ENCODE results near the gene CFD. TPM values are rescaled to one million over a fixed set of nuclear protein-coding genes. Genes with fewer than 3 reads are reported as not detected.

Gene CFD
- total and polyA plus RNA-seq, 4 donors, result 4.5 to 20.2 (median 13.6) TPM

- 94% methylated on average over 87 of the region's 87 CpGs for WGBS
- TF ChIP-seq EGR1 (IDR thresholded peaks at IDR 0.05; ENCODE audit: low read depth in 2 of 2) (no peak), GABPA (IDR thresholded peaks at IDR 0.05 in 1 of 2, conservative IDR thresholded peaks at IDR 0.05 in 1 of 2) (no peak), JUND (IDR thresholded peaks at IDR 0.05) (no peak), MAX (IDR thresholded peaks at IDR 0.05) (no peak), HNF4A (conservative IDR thresholded peaks at IDR 0.05) (no peak), RAD21 (IDR thresholded peaks at IDR 0.05) (no peak), FOXA2 (IDR thresholded peaks at IDR 0.05) (no peak), RXRA (IDR thresholded peaks at IDR 0.05) (no peak), HNF4G (IDR thresholded peaks at IDR 0.05) (no peak), NR2F2 (IDR thresholded peaks at IDR 0.05) (no peak), SP1 (IDR thresholded peaks at IDR 0.05) (no peak), YY1 (IDR thresholded peaks at IDR 0.05) (no peak), TAF1 (conservative IDR thresholded peaks at IDR 0.05) (no peak), ZBTB33 (IDR thresholded peaks at IDR 0.05) (no peak)
- H3K9ac ChIP-seq (ENCODE audit: low read depth in 1 of 2, low read length in 2 of 2), result no peak overlapping the region
- no peak overlapping the region for H3K27ac ChIP-seq (ENCODE audit: low read depth in 1 of 2, low read length in 2 of 2)
- no peaks in the 10 kb centered on the region for H3K27me3 ChIP-seq (ENCODE audit: control insufficient read depth in 4 of 4, insufficient read depth in 4 of 4, low read length in 3 of 4)
- no peak overlapping the region for H3K4me3 ChIP-seq (ENCODE audit: low read depth in 1 of 3, low read length in 3 of 3)
- peaks cover 17 to 31% (median 26%) of the 10 kb centered on the region in 4 donors for H3K36me3 ChIP-seq (ENCODE audit: control insufficient read depth in 4 of 4, insufficient read depth in 3 of 4, low read depth in 1 of 4, low read length in 3 of 4)
- H3K9me3 ChIP-seq (ENCODE audit: control insufficient read depth in 4 of 4, low read length in 3 of 4), result no peaks in the 10 kb centered on the region
- H3K4me1 ChIP-seq (ENCODE audit: control insufficient read depth in 4 of 4, insufficient read depth in 4 of 4, low read length in 3 of 4), result no peaks in the 10 kb centered on the region
- no peak for DNase-seq (ENCODE audit: low spot score)
Observed at GRCh38 chr19:813219-814151, 46.0 kb upstream of the CFD start.

GRCh38 chr19:814152-815078 is 45.0 kb upstream of the CFD start:
- H3K36me3 ChIP-seq (ENCODE audit: control insufficient read depth in 4 of 4, insufficient read depth in 3 of 4, low read depth in 1 of 4, low read length in 3 of 4), result peaks cover 12 to 28% (median 20%) of the 10 kb centered on the region in 4 donors

More at GRCh38 chr19:814152-815078, 45.0 kb upstream of the CFD start:
- H3K9me3 ChIP-seq (ENCODE audit: control insufficient read depth in 4 of 4, low read length in 3 of 4), result no peaks in the 10 kb centered on the region
- DNase-seq (ENCODE audit: low spot score), result no peak
- no peaks in the 10 kb centered on the region for H3K4me1 ChIP-seq (ENCODE audit: control insufficient read depth in 4 of 4, insufficient read depth in 4 of 4, low read length in 3 of 4)
- H3K9ac ChIP-seq (ENCODE audit: low read depth in 1 of 2, low read length in 2 of 2), result no peak overlapping the region
- WGBS, result 90% methylated on average over 49 of the region's 49 CpGs
- H3K27me3 ChIP-seq (ENCODE audit: control insufficient read depth in 4 of 4, insufficient read depth in 4 of 4, low read length in 3 of 4), result no peaks in the 10 kb centered on the region
- TF ChIP-seq ATF3 (IDR thresholded peaks at IDR 0.05), result no peak
- no peak for TF ChIP-seq HNF4G (IDR thresholded peaks at IDR 0.05)
- no peak for TF ChIP-seq FOXA1 (IDR thresholded peaks at IDR 0.05)
- no peak for TF ChIP-seq CTCF (IDR thresholded peaks at IDR 0.05; ENCODE audit: low read depth, low read length, missing input control)
- TF ChIP-seq NR2F2 (IDR thresholded peaks at IDR 0.05), result no peak
- no peak for TF ChIP-seq REST (IDR thresholded peaks at IDR 0.05)
- TF ChIP-seq EGR1 (IDR thresholded peaks at IDR 0.05; ENCODE audit: low read depth in 2 of 2), result no peak
- TF ChIP-seq JUND (IDR thresholded peaks at IDR 0.05), result no peak
- no peak for TF ChIP-seq MAX (IDR thresholded peaks at IDR 0.05)
- TF ChIP-seq GABPA (IDR thresholded peaks at IDR 0.05 in 1 of 2, conservative IDR thresholded peaks at IDR 0.05 in 1 of 2), result no peak
- TF ChIP-seq FOXA2 (IDR thresholded peaks at IDR 0.05), result no peak
- TF ChIP-seq SP1 (IDR thresholded peaks at IDR 0.05), result no peak
- no peak for TF ChIP-seq RXRA (IDR thresholded peaks at IDR 0.05)
- TF ChIP-seq TAF1 (conservative IDR thresholded peaks at IDR 0.05), result no peak
- H3K27ac ChIP-seq (ENCODE audit: low read depth in 1 of 2, low read length in 2 of 2), result no peak overlapping the region
- H3K4me3 ChIP-seq (ENCODE audit: low read depth in 1 of 3, low read length in 3 of 3), result no peak overlapping the region
